Gastroesophageal sphincter (tissue), 3 donors: ENCODE results near the gene RPGR.

Experiments used
- POLR2A ChIP-seq, 2 donors: fragments of 450-650 bp; IDR thresholded peaks; one replicate each; pipeline ENCODE4 v1.6.1; 2017; ENCODE audit warnings: antibody characterized with exemption in 2 of 2, mild to moderate bottlenecking in 2 of 2, moderate library complexity in 1 of 2
- TF ChIP-seq, protein P1 (sequence below), 4 experiments: fragments of 200-600 bp in 2 of 4; fragments of 450-650 bp in 2 of 4; sonication (generic) in 1 of 4; IDR thresholded peaks; one replicate each; pipeline ENCODE4 v1.5.1; 2017 to 2019; ENCODE audit warnings: antibody characterized with exemption in 4 of 4, mild to moderate bottlenecking in 2 of 4, moderate library complexity in 2 of 4

DNA sequence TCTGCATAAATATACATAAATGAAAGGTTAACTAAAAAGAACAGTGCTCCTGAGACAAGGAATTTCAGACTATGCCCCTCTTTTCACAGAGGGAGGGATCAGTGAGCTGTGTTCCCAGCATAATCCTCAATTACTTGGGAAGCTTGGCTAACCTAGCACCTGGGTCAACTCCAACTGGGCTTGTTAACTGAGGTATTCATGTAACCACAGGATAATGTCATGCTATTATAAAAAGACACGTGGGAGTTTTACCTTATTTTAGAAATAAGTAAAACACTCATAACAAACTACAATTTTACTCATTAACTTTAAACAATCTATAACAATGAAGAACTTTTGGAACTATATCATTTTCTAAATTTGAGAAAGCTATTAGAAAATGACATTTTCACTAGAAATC is 48.6 kb downstream of the RPGR start:
- no peak for TF ChIP-seq POLR2A (IDR thresholded peaks at IDR 0.05)
- TF ChIP-seq, protein P1, sequence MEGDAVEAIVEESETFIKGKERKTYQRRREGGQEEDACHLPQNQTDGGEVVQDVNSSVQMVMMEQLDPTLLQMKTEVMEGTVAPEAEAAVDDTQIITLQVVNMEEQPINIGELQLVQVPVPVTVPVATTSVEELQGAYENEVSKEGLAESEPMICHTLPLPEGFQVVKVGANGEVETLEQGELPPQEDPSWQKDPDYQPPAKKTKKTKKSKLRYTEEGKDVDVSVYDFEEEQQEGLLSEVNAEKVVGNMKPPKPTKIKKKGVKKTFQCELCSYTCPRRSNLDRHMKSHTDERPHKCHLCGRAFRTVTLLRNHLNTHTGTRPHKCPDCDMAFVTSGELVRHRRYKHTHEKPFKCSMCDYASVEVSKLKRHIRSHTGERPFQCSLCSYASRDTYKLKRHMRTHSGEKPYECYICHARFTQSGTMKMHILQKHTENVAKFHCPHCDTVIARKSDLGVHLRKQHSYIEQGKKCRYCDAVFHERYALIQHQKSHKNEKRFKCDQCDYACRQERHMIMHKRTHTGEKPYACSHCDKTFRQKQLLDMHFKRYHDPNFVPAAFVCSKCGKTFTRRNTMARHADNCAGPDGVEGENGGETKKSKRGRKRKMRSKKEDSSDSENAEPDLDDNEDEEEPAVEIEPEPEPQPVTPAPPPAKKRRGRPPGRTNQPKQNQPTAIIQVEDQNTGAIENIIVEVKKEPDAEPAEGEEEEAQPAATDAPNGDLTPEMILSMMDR (IDR thresholded peaks at IDR 0.05) = no peak
